Progenitor cell of endocrine pancreas (in vitro differentiated cells): ENCODE measurements around the gene AKIRIN2. TPM values are rescaled to one million over a fixed set of nuclear protein-coding genes. Genes with fewer than 3 reads are reported as not detected.

Experiments used
- DNase-seq: peaks from one replicate; pipeline ENCODE4 v3.0.0; 2021; ENCODE audit warnings: low spot score; ENCODE audit not compliant: unreplicated experiment
- H3K27ac Mint-ChIP-seq: 2 replicates; pipeline ENCODE4 v1.8.0; 2021; ENCODE audit warnings: mild to moderate bottlenecking, moderate library complexity, mixed read lengths
- H3K27me3 Mint-ChIP-seq: 2 replicates; pipeline ENCODE4 v1.8.0; 2021; ENCODE audit warnings: mixed read lengths
- H3K36me3 Mint-ChIP-seq: 2 replicates; pipeline ENCODE4 v1.8.0; 2022; ENCODE audit warnings: mixed read lengths; ENCODE audit not compliant: insufficient read depth
- H3K4me1 Mint-ChIP-seq: 2 replicates; pipeline ENCODE4 v1.8.0; 2021; ENCODE audit warnings: low read depth, mixed read lengths
- H3K4me3 Mint-ChIP-seq: 2 replicates; pipeline ENCODE4 v1.8.0; 2021; ENCODE audit warnings: low read depth, mild to moderate bottlenecking, moderate library complexity, mixed read lengths
- H3K9me3 Mint-ChIP-seq: 2 replicates; pipeline ENCODE4 v1.8.0; 2021; ENCODE audit warnings: low read depth, mixed read lengths
- total RNA-seq: library from RNA; stranded (reverse); gene quantifications from 2 replicates; pipeline ENCODE4 v1.2.1, GENCODE V29; 2021
- TF ChIP-seq, protein P1 (sequence below): fragments of 200-600 bp; sonication (generic); IDR thresholded peaks from one replicate; pipeline ENCODE4 v1.5.0; 2021; ENCODE audit warnings: antibody characterized with exemption, mild to moderate bottlenecking; ENCODE audit not compliant: unreplicated experiment

Gene AKIRIN2
- total RNA-seq, 1 donor from 2014 or later, result 86.3 TPM

DNA sequence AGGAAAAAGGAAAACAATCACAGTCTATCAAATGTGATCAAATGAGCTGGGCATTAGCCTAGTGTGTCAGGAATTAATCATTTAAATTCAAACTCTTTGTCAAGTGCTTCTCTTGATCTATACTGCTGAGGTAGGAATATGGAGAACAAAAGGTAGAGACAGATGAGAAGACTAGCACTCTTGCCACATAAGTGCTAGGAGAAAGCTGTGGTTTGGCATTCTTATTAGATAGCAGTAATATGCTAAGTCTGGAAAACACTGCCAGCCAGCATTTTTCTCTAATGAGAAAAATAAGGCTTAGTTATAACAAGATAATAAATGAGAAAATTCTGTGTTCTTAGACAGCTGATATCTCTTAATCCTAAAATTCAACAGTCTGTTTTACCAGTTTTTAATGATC lies 73.2 kb downstream of the AKIRIN2 start:
- Mint-ChIP-seq H3K9me3 (no peaks in the 10 kb centered on the region), H3K36me3 (peaks cover 10% of the 10 kb centered on the region), H3K27ac (no peak overlapping the region), H3K4me1 (peaks cover 7% of the 10 kb centered on the region), H3K4me3 (no peak overlapping the region), H3K27me3 (no peaks in the 10 kb centered on the region)
- DNase-seq, result no peak
- TF ChIP-seq, protein P1, sequence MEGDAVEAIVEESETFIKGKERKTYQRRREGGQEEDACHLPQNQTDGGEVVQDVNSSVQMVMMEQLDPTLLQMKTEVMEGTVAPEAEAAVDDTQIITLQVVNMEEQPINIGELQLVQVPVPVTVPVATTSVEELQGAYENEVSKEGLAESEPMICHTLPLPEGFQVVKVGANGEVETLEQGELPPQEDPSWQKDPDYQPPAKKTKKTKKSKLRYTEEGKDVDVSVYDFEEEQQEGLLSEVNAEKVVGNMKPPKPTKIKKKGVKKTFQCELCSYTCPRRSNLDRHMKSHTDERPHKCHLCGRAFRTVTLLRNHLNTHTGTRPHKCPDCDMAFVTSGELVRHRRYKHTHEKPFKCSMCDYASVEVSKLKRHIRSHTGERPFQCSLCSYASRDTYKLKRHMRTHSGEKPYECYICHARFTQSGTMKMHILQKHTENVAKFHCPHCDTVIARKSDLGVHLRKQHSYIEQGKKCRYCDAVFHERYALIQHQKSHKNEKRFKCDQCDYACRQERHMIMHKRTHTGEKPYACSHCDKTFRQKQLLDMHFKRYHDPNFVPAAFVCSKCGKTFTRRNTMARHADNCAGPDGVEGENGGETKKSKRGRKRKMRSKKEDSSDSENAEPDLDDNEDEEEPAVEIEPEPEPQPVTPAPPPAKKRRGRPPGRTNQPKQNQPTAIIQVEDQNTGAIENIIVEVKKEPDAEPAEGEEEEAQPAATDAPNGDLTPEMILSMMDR, result no peak

DNA sequence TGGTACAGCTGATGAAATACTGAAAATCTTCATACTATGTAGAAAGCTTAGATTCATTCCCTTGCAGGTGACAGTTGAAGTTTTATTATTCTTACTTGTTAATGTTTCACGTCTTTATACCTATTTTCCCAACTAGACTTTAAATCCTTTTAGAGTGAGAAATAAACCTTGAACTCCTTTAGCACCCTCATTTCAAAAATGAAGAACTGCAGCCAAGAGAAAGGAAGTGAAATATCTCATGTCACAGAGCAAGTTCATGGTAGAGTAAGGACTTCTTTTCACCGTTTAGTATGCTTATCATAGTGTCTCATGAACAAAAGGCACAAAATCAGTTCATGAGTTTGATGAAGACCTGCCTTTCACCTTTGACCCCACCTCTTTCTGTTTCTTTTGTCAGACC lies 73.6 kb downstream of the AKIRIN2 start:
- Mint-ChIP-seq H3K9me3 (no peaks in the 10 kb centered on the region), H3K27me3 (no peaks in the 10 kb centered on the region), H3K4me3 (no peak overlapping the region), H3K27ac (peak overlapping the region; percentile 21), H3K36me3 (peaks cover 12% of the 10 kb centered on the region), H3K4me1 (peaks cover 7% of the 10 kb centered on the region)
- DNase-seq, result no peak
- TF ChIP-seq, protein P1, result no peak

Other genes starting within 250 kb of the AKIRIN2 start
- 14.1 and 15.0 TPM in 2 replicates for gene SLC35A1, start 229.3 kb downstream of the AKIRIN2 start, total RNA-seq
- 50.3 and 51.4 TPM in 2 replicates for gene RARS2, start 112.2 kb downstream of the AKIRIN2 start, total RNA-seq
- gene ORC3, start 112.1 kb downstream of the AKIRIN2 start, total RNA-seq, result 30.1 and 31.6 TPM in 2 replicates